Measurements from ENCODE around the gene SERPINA1. TPM values are rescaled to one million over a fixed set of nuclear protein-coding genes. Genes with fewer than 3 reads are reported as not detected.

The SERPINA1 gene
- total RNA-seq, 1 donor from 2014 or later = not detected

DNA sequence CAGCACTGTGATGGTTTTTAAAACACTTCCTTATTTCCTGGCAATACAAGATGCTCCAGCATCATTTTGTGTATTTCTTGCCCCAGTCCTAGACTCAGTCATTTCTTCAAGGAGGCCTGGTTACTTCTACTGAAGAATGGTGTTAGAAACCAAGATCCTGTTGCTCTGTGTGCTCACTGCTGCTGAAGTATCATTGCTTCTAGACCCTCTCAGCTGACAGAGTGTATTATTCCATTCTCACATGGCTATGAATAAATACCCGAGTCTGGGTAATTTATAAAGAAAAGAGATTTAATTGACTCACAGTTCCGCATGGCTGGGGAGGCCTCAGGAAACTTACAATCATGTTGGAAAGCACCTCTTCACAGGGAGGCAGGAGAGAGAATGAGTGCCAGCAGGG is 50.4 kb downstream of the SERPINA1 start:
- peaks cover 14% of the 10 kb centered on the region for H3K9me3 Mint-ChIP-seq
- H3K27ac Mint-ChIP-seq = no peak overlapping the region
- peaks cover 2% of the 10 kb centered on the region for H3K36me3 Mint-ChIP-seq (ENCODE audit: low read depth)
- no peak for DNase-seq (ENCODE audit: low spot score)
- H3K4me3 Mint-ChIP-seq = no peak overlapping the region
- H3K4me1 Mint-ChIP-seq (ENCODE audit: low read depth) = peaks cover 9% of the 10 kb centered on the region
- intact Hi-C loops (cut with micrococcal nuclease) = no loop called here
- peaks cover 12% of the 10 kb centered on the region for H3K27me3 Mint-ChIP-seq (ENCODE audit: insufficient read depth)

GRCh38 chr14:94337274-94337673 is 51.1 kb downstream of the SERPINA1 start:
- intact Hi-C loops (cut with micrococcal nuclease) = no loop called here
- Mint-ChIP-seq H3K36me3 (ENCODE audit: low read depth) (peaks cover 2% of the 10 kb centered on the region), H3K27me3 (ENCODE audit: insufficient read depth) (peaks cover 12% of the 10 kb centered on the region), H3K9me3 (peaks cover 14% of the 10 kb centered on the region), H3K27ac (no peak overlapping the region), H3K4me3 (no peak overlapping the region), H3K4me1 (ENCODE audit: low read depth) (peaks cover 9% of the 10 kb centered on the region)
- DNase-seq (ENCODE audit: low spot score) = no peak

- H3K36me3 Mint-ChIP-seq (ENCODE audit: low read depth) = no peaks in the 10 kb centered on the region
- no peaks in the 10 kb centered on the region for H3K4me1 Mint-ChIP-seq (ENCODE audit: low read depth)
- peaks cover 6% of the 10 kb centered on the region for H3K27me3 Mint-ChIP-seq (ENCODE audit: insufficient read depth)
- no peak for DNase-seq (ENCODE audit: low spot score)
- H3K27ac Mint-ChIP-seq = no peak overlapping the region
- no peak overlapping the region for H3K4me3 Mint-ChIP-seq
- no peaks in the 10 kb centered on the region for H3K9me3 Mint-ChIP-seq
- intact Hi-C loops (cut with micrococcal nuclease) = no loop called here
Measured at GRCh38 chr14:94334872-94335271, 53.5 kb downstream of the SERPINA1 start.

DNA sequence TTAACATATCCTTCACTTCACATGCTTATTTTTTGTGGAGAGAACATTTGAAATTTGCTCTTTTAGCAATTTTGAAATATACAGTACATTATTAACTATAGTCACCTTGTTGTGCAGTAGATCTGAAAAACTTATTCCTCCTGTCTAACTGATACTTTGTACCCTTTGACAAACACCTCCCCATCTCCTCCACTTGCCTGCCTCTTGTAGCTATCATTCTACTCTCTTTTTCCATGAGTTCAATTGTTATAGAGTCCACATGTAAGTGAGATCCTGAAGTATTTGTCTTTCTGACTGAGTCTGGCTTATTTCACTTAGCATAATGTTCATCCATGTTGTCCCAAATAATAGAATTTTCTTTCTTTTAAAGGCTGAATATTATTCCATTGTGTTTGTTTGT is 55.8 kb downstream of the SERPINA1 start:
- no peak overlapping the region for H3K27ac Mint-ChIP-seq
- intact Hi-C loops (cut with micrococcal nuclease) = no loop called here
- no peaks in the 10 kb centered on the region for H3K36me3 Mint-ChIP-seq (ENCODE audit: low read depth)
- no peaks in the 10 kb centered on the region for H3K9me3 Mint-ChIP-seq
- no peaks in the 10 kb centered on the region for H3K4me1 Mint-ChIP-seq (ENCODE audit: low read depth)
- DNase-seq (ENCODE audit: low spot score) = no peak
- peaks cover 6% of the 10 kb centered on the region for H3K27me3 Mint-ChIP-seq (ENCODE audit: insufficient read depth)
- H3K4me3 Mint-ChIP-seq = no peak overlapping the region

DNA sequence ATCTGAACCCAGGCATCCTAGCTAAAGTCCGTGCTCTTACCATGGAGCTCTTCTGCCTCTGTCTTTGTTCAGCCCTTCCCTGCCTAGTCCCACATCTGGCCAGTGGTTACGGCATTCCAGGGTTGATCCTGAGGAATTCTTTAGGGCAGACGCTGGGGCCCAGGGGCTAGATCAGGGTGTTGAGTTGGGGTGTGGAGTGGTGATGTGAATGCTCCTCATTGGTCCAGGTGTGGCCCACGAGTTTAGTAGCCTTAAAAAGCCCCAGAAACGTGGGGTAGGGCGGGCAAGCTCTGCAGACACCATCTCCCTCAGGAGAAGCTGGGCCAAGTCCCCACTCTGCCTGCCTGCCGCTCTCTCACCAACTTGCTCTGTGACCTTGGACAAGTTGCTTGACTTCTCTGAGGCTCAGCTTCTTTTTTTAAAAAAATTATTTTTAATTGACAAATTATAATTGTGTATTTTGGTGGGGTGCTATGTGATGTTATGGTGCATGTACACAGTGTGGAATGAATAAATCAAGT is 56.3 kb downstream of the SERPINA1 start:
- no peaks in the 10 kb centered on the region for H3K4me1 Mint-ChIP-seq (ENCODE audit: low read depth)
- no peak for DNase-seq (ENCODE audit: low spot score)
- no peak overlapping the region for H3K4me3 Mint-ChIP-seq
- H3K27ac Mint-ChIP-seq = no peak overlapping the region
- no peaks in the 10 kb centered on the region for H3K9me3 Mint-ChIP-seq
- peaks cover 8% of the 10 kb centered on the region for H3K27me3 Mint-ChIP-seq (ENCODE audit: insufficient read depth)
- intact Hi-C loops (cut with micrococcal nuclease) = no loop called here
- no peaks in the 10 kb centered on the region for H3K36me3 Mint-ChIP-seq (ENCODE audit: low read depth)

DNA sequence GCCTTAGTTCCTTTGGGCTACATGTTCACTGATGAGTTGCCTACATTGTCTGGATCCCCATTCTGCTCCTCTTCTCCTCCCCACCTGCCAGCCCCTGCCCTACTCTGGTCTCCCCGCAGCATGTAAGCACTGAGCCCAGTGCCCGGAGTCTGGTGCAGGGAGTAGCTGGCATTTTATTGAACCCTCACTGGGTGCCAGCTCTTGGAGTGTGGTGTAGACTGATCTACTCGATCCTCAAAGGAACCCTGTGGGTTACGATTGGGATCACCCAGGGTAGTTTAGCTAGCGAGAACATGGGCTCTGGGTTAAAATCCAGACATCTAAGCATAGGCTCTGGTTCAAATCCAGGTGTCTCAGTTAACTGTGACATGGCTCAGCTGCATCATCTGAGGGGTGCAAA is 56.9 kb downstream of the SERPINA1 start:
- Mint-ChIP-seq H3K36me3 (ENCODE audit: low read depth) (no peaks in the 10 kb centered on the region), H3K27me3 (ENCODE audit: insufficient read depth) (peaks cover 8% of the 10 kb centered on the region), H3K27ac (no peak overlapping the region), H3K4me1 (ENCODE audit: low read depth) (no peaks in the 10 kb centered on the region), H3K4me3 (no peak overlapping the region), H3K9me3 (no peaks in the 10 kb centered on the region)
- DNase-seq (ENCODE audit: low spot score) = no peak
- intact Hi-C loops (cut with micrococcal nuclease) = no loop called here

- H3K9me3 Mint-ChIP-seq = no peaks in the 10 kb centered on the region
- H3K4me3 Mint-ChIP-seq = no peak overlapping the region
- no peaks in the 10 kb centered on the region for H3K4me1 Mint-ChIP-seq (ENCODE audit: low read depth)
- peaks cover 8% of the 10 kb centered on the region for H3K27me3 Mint-ChIP-seq (ENCODE audit: insufficient read depth)
- no peak for DNase-seq (ENCODE audit: low spot score)
- H3K36me3 Mint-ChIP-seq (ENCODE audit: low read depth) = no peaks in the 10 kb centered on the region
- intact Hi-C loops (cut with micrococcal nuclease) = no loop called here
- no peak overlapping the region for H3K27ac Mint-ChIP-seq
Measured at GRCh38 chr14:94330857-94331256, 57.5 kb downstream of the SERPINA1 start.

DNA sequence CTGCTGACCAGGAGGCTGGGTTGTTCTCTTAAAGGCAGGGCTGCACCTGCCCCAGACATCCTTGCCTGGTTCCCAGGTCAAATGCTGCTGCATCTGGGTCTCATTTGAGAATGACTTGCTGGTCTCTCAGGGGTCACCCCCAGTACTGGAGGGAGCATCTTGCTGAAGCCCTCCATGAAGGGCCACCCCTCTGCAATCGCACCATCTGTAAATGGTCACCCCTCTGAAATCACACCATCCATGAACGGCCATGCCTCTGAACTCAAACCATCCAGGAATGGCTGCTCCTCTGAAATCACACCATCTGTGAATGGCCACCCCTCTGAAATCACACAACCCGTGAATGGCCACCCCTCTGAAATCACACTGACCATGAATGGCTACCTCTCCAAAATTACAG is 58.0 kb downstream of the SERPINA1 start:
- no peaks in the 10 kb centered on the region for H3K36me3 Mint-ChIP-seq (ENCODE audit: low read depth)
- no peaks in the 10 kb centered on the region for H3K4me1 Mint-ChIP-seq (ENCODE audit: low read depth)
- no peak for DNase-seq (ENCODE audit: low spot score)
- H3K27ac Mint-ChIP-seq = no peak overlapping the region
- H3K27me3 Mint-ChIP-seq (ENCODE audit: insufficient read depth) = peaks cover 8% of the 10 kb centered on the region
- intact Hi-C loops (cut with micrococcal nuclease) = no loop called here
- no peak overlapping the region for H3K4me3 Mint-ChIP-seq
- H3K9me3 Mint-ChIP-seq = no peaks in the 10 kb centered on the region

DNA sequence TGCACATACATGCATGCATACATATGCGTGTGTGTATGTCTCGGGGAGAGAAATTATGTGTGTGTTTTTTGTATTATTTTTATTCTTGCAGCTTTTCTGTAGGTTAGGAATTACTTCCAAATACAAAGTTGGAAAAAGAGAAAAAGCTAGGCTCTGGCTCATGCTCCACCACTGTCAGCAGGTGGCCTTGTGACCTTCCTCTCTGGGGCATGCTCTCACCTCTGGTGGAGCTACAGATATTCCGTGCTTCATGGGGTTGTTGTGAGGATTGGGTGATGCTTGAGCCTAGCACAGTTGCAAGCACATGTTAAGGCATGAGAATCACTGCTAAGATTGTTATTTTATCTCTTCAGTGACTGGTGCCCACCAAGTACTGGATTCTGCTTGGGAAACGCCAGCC is 58.5 kb downstream of the SERPINA1 start:
- no peaks in the 10 kb centered on the region for H3K4me1 Mint-ChIP-seq (ENCODE audit: low read depth)
- H3K27ac Mint-ChIP-seq = no peak overlapping the region
- peaks cover 7% of the 10 kb centered on the region for H3K27me3 Mint-ChIP-seq (ENCODE audit: insufficient read depth)
- no peak overlapping the region for H3K4me3 Mint-ChIP-seq
- H3K9me3 Mint-ChIP-seq = no peaks in the 10 kb centered on the region
- DNase-seq (ENCODE audit: low spot score) = no peak
- intact Hi-C loops (cut with micrococcal nuclease) = no loop called here
- no peaks in the 10 kb centered on the region for H3K36me3 Mint-ChIP-seq (ENCODE audit: low read depth)

DNA sequence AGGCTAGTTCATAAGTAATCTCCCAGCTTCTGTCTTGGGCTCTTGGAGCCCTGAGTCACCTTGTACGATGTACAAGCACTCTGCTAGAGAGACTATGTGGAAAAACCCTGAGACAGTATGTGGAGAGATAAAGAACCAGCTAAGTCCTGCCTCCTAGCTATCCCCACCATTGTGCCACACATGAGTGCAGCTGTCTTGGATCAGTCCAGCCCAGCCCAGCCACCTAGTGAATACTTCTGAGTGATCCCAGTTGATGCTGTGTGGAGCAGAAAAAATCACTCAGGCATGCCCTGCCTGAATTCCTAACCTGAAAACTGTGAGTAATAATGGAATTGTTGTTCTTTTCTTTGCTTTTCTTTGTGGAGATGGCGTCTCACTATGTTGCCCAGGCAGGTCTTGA is 60.2 kb downstream of the SERPINA1 start:
- Mint-ChIP-seq H3K4me1 (ENCODE audit: low read depth) (no peaks in the 10 kb centered on the region), H3K27me3 (ENCODE audit: insufficient read depth) (peaks cover 6% of the 10 kb centered on the region), H3K9me3 (no peaks in the 10 kb centered on the region), H3K4me3 (no peak overlapping the region), H3K27ac (no peak overlapping the region), H3K36me3 (ENCODE audit: low read depth) (no peaks in the 10 kb centered on the region)
- intact Hi-C loops (cut with micrococcal nuclease) = no loop called here
- no peak for DNase-seq (ENCODE audit: low spot score)

Other genes with a start within 250 kb of the SERPINA1 start
- 2.2 and 2.4 TPM in 2 replicates for gene PPP4R4, start 214.3 kb downstream of the SERPINA1 start, total RNA-seq
- not detected in 2 replicates for gene SERPINA10, start 95.3 kb downstream of the SERPINA1 start, total RNA-seq
- not detected in 2 replicates for gene SERPINA6, start 65.3 kb downstream of the SERPINA1 start, total RNA-seq
- gene SERPINA2, start 21.9 kb downstream of the SERPINA1 start, total RNA-seq = not detected in 2 replicates
- gene SERPINA11, start 64.2 kb upstream of the SERPINA1 start, total RNA-seq = not detected in 2 replicates
- gene SERPINA9, start 87.6 kb upstream of the SERPINA1 start, total RNA-seq = not detected in 2 replicates
- not detected in 2 replicates for gene SERPINA12, start 120.9 kb upstream of the SERPINA1 start, total RNA-seq
- gene SERPINA4, start 172.8 kb upstream of the SERPINA1 start, total RNA-seq = not detected in 2 replicates
- not detected in 2 replicates for gene SERPINA5, start 192.8 kb upstream of the SERPINA1 start, total RNA-seq
- gene SERPINA3, start 223.8 kb upstream of the SERPINA1 start, total RNA-seq = not detected in 2 replicates

All from activated T-helper 1 cell treated with anti-CD3 and anti-CD28 coated beads, Interleukin-12 subunit alpha, Interleukin-12 subunit beta, Interleukin-2, Interleukin-4 antibody, amounts not matched to agents 30 ng/mL and 10 ng/mL and 1 ng/mL, durations not matched to agents 14 hours and 24 hours and 36 hours (primary cell).